WERI-Rb-1 (cell line): ENCODE results near the gene LINC01488.

Experiments used
- DNase-seq: peaks from one replicate; pipeline ENCODE4 v3.0.0-alpha.2; 2020
- H3K27ac ChIP-seq: fragments of 250-450 bp; sonication (Bioruptor Pico); 2 replicates; pipeline ENCODE4 v1.5.1; 2020; ENCODE audit warnings: mild to moderate bottlenecking, moderate library complexity
- H3K27me3 ChIP-seq: fragments of 250-450 bp; sonication (Bioruptor Pico); 2 replicates; pipeline ENCODE4 v1.5.1; 2021; ENCODE audit warnings: mild to moderate bottlenecking, low read depth, moderate library complexity; ENCODE audit not compliant: insufficient read depth, severe bottlenecking
- H3K36me3 ChIP-seq: fragments of 250-450 bp; sonication (Bioruptor Pico); 2 replicates; pipeline ENCODE4 v1.5.1; 2020; ENCODE audit warnings: mild to moderate bottlenecking, moderate library complexity
- H3K4me3 ChIP-seq: 2 replicates; pipeline ENCODE4 v1.5.1; 2011; ENCODE audit warnings: low read depth, mild to moderate bottlenecking, control low read depth, low read length
- H3K9me3 ChIP-seq: fragments of 250-450 bp; sonication (Bioruptor Pico); 2 replicates; pipeline ENCODE4 v1.5.1; 2021; ENCODE audit warnings: mild to moderate bottlenecking, moderate library complexity; ENCODE audit not compliant: severe bottlenecking
- CTCF ChIP-seq: IDR thresholded peaks from 2 replicates; pipeline ENCODE4 v1.5.1; 2011; ENCODE audit warnings: low read depth, mild to moderate bottlenecking, control low read depth, inconsistent platforms, low read length

Gene LINC01488

GRCh38 chr11:69518081-69518950 is 36.9 kb downstream of the LINC01488 start:
- no peak overlapping the region for H3K27ac ChIP-seq
- TF ChIP-seq CTCF = no peak
- no peaks in the 10 kb centered on the region for H3K36me3 ChIP-seq
- H3K4me3 ChIP-seq = no peak overlapping the region
- peaks cover 58% of the 10 kb centered on the region for H3K27me3 ChIP-seq
- H3K9me3 ChIP-seq = peaks cover 7% of the 10 kb centered on the region
- DNase-seq = no peak

- no peak overlapping the region for H3K4me3 ChIP-seq
- no peak for DNase-seq
- H3K36me3 ChIP-seq = no peaks in the 10 kb centered on the region
- no peak overlapping the region for H3K27ac ChIP-seq
- no peak for TF ChIP-seq CTCF
- H3K27me3 ChIP-seq = peaks cover 58% of the 10 kb centered on the region
- peaks cover 7% of the 10 kb centered on the region for H3K9me3 ChIP-seq
Observed at GRCh38 chr11:69520186-69520916, 38.9 kb downstream of the LINC01488 start.

- H3K36me3 ChIP-seq = no peaks in the 10 kb centered on the region
- H3K9me3 ChIP-seq = no peaks in the 10 kb centered on the region
- H3K4me3 ChIP-seq = no peak overlapping the region
- peaks cover 58% of the 10 kb centered on the region for H3K27me3 ChIP-seq
- DNase-seq = no peak
- no peak overlapping the region for H3K27ac ChIP-seq
- TF ChIP-seq CTCF = no peak
Observed at GRCh38 chr11:69521457-69521856, 40.0 kb downstream of the LINC01488 start.

- DNase-seq = no peak
- Histone ChIP-seq H3K9me3 (peaks cover 2% of the 10 kb centered on the region), H3K4me3 (no peak overlapping the region), H3K36me3 (no peaks in the 10 kb centered on the region), H3K27ac (no peak overlapping the region), H3K27me3 (peaks cover 55% of the 10 kb centered on the region)
- no peak for TF ChIP-seq CTCF
Observed at GRCh38 chr11:69523453-69523852, 42.0 kb downstream of the LINC01488 start.

- H3K4me3 ChIP-seq = no peak overlapping the region
- no peaks in the 10 kb centered on the region for H3K36me3 ChIP-seq
- TF ChIP-seq CTCF = no peak
- DNase-seq = no peak
- no peak overlapping the region for H3K27ac ChIP-seq
- H3K9me3 ChIP-seq = peaks cover 2% of the 10 kb centered on the region
- peaks cover 51% of the 10 kb centered on the region for H3K27me3 ChIP-seq
Observed at GRCh38 chr11:69524291-69524882, 42.9 kb downstream of the LINC01488 start.
